ENCODE data around the gene MACROD2.

MACROD2 gene

DNA sequence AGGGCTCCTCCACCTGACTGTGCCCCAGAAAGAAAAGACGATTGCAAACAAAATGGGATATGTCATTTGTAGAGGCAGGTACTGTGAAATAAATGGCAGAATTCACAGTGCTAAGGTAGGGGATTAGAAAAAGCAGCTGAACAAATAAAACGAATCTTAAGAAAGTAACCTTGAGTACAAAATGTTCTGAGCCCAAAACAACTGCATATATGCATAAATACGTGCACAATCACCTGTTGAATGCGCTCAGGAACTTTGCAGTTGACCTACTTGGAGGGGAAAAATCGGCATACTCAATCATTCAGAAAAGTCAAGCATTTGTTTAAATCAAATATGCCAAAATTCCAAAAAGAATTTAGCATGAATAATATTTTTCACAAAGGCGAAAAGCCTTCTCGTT, 1114.2 kb downstream of the MACROD2 start:
- no peak for DNase-seq (ENCODE audit: extremely low spot score)
- ChIA-PET CTCF (no interaction called here), POLR2A (no interaction called here)
- no peak for TF ChIP-seq CTCF (IDR thresholded peaks at IDR 0.05; ENCODE audit: control extremely low read depth, extremely low read depth, low read depth, missing control alignments)

DNA sequence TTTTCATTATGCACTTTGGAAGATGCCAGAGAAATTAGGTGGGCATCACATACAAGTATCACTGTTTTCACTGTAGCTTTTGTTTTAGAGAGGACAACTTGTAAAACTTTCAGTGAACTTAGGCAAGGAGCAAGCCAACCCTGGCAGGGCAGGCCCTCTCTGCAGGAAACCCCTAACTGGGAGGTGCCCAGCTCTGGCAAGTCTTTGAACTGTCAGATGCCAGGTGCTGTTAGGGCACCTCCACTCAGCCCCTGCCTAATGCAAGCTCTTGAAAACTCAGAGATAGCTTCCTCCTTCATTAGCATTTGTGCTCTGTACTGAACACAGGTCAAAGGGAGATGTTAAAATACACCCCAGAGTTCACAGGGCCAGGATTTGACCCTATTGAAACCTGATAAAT, 1116.3 kb downstream of the MACROD2 start:
- DNase-seq (ENCODE audit: extremely low spot score), result no peak
- ChIA-PET POLR2A (no interaction called here), CTCF (no interaction called here)
- no peak for TF ChIP-seq CTCF (IDR thresholded peaks at IDR 0.05; ENCODE audit: control extremely low read depth, extremely low read depth, low read depth, missing control alignments)

DNA sequence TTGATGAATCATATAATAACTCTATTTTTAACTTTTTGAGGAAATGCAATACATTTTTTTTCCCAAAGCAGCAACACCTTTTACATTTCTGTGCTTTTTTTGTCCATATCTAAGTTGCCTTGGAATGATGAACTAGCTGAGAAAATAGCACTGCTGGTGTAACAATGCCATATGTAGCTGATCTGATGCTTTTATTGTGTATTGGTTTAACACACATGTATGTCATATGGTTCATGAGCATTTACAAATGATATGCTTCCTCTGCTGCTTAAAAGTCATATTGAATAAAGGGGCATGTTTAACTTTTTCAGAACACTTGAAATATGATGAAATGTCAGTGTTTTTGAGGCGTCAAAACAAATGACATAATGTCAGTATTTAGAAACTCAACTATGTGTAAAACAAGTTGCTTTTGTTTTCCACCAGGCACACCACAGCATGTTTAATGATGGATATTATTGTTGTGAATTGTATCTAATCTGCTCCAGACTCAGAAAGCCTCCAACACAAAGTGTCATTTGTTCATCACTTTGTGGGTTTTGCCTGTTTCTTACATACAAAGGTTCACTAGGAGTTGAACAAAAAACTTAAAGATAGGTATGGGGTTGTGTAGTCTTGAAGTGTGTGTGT, 1117.9 kb downstream of the MACROD2 start:
- ChIA-PET CTCF (interaction anchor here (0.7 kb wide), 1 partner anchor 9 kb away, joined by 3 read pairs; no protein-coding TSS in a partner anchor), POLR2A (no interaction called here)
- no peak for TF ChIP-seq CTCF (IDR thresholded peaks at IDR 0.05; ENCODE audit: control extremely low read depth, extremely low read depth, low read depth, missing control alignments)
- no peak for DNase-seq (ENCODE audit: extremely low spot score)

DNA sequence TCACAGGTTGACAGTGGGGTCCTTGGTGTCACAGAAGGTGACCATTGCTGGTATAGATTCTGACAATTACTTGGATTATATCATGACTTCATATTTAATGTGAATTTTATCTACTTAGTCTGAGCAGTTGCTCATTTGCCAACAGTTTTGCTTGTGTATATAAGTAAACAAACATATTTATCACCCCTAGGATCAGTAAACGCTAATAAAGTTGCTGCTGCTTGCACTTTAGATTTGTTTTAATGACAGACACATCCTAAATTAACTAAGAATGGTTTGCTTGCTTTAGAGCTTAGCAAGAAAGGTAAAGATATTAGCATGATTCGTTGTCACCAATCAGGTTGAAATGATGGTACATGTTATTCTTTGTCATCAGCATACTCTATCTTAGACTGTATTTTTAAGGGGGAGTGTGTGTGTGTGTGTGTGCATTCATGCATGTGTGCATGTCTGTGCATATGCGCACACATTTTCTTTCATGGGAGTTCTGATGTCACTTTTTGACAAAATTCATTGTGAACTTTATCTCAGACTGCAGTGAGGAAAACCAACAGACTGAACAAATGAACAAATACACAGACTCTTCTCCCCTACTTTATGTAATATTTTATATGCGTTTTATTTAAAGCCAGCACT, 1124.7 kb downstream of the MACROD2 start:
- ChIA-PET POLR2A (no interaction called here), CTCF (no interaction called here)
- no peak for DNase-seq (ENCODE audit: extremely low spot score)
- TF ChIP-seq CTCF (IDR thresholded peaks at IDR 0.05; ENCODE audit: control extremely low read depth, extremely low read depth, low read depth, missing control alignments), result no peak

DNA sequence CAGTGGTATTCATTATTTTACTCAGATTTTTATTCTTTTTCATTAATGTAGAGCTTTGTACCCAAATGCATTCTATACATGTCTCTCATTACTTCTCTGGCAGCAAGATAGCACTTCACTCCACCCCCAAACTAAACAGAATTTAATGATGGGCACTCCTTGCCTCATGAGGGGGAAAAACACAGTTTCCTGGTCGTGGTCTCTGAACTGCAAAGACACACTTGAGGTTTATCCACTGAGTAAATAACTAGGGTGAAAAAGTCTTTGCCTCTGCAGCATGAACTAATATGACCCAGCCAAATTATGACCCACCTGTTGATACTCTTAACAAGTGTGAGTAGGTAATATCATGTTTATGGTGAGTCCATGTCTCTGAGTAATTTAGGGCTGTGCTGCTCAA, 1127.3 kb downstream of the MACROD2 start:
- TF ChIP-seq CTCF (IDR thresholded peaks at IDR 0.05; ENCODE audit: control extremely low read depth, extremely low read depth, low read depth, missing control alignments), result no peak
- CTCF ChIA-PET, result interaction anchor here (1.2 kb wide), 1 partner anchor 9 kb away, joined by 3 read pairs; no protein-coding TSS in a partner anchor
- POLR2A ChIA-PET, result no interaction called here
- DNase-seq (ENCODE audit: extremely low spot score), result no peak

DNA sequence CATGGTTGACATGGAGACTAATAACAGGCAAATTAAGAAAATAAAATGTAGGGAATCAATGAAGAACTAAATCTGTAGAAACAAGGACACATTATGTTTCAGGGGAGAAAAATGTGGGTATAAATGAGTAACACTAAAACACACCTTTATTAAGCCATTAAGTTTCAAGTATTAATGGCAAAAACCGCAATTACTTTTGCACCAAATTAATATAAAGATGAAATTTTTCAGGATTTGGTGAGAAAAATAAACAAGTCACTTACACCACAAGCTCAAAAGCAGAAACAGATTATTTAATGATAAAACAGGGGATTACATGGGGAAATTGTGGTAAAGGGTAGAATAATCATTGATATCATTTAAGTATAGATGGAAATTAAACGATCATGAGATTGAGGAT, 1135.9 kb downstream of the MACROD2 start:
- POLR2A ChIA-PET, result no interaction called here
- no peak for DNase-seq (ENCODE audit: extremely low spot score)
- CTCF ChIA-PET, result no interaction called here
- TF ChIP-seq CTCF (IDR thresholded peaks at IDR 0.05; ENCODE audit: control extremely low read depth, extremely low read depth, low read depth, missing control alignments), result no peak
